Hippocampal formation (tissue), 2 donors: ENCODE data around the gene ARFRP1.
"Not testable (repeated sequence)": the region's sequence is repeated elsewhere in the genome, so short reads cannot be mapped to it uniquely, and the experiment has no call there.

Experiments used
- DNase-seq, 2 donors: peaks; one replicate each; lab custom pipeline; 2025; lab: John Stamatoyannopoulos, UW

The ARFRP1 gene

GRCh38 chr20:63732118-63733095 is 24.6 kb upstream of the ARFRP1 start:
- DNase-seq = no peak

- no peak for DNase-seq
Measured at GRCh38 chr20:63731410-63731809, 23.6 kb upstream of the ARFRP1 start.

- DNase-seq = not testable (repeated sequence)
Measured at GRCh38 chr20:63730189-63730733, 22.5 kb upstream of the ARFRP1 start.

GRCh38 chr20:63722967-63723622 is 15.3 kb upstream of the ARFRP1 start:
- not testable (repeated sequence) for DNase-seq

- no peak for DNase-seq
Measured at GRCh38 chr20:63718996-63719395, 11.2 kb upstream of the ARFRP1 start.

GRCh38 chr20:63714858-63715257 is 7.1 kb upstream of the ARFRP1 start:
- no peak for DNase-seq

- DNase-seq = no peak
Measured at GRCh38 chr20:63712191-63712590, 4.4 kb upstream of the ARFRP1 start.

GRCh38 chr20:63711085-63711645 is 3.4 kb upstream of the ARFRP1 start:
- no peak for DNase-seq

- DNase-seq = no peak
Measured at GRCh38 chr20:63709149-63709527, 1.4 kb upstream of the ARFRP1 start.

- DNase-seq = no peak
Measured at GRCh38 chr20:63708301-63709148, 749 bp upstream of the ARFRP1 start.

- DNase-seq = no peak
Measured at GRCh38 chr20:63706852-63707557, 771 bp downstream of the ARFRP1 start.

GRCh38 chr20:63706027-63706695 is 1.6 kb downstream of the ARFRP1 start:
- no peak for DNase-seq

GRCh38 chr20:63705232-63706026 is 2.3 kb downstream of the ARFRP1 start:
- DNase-seq = no peak

GRCh38 chr20:63704749-63705117 is 3.0 kb downstream of the ARFRP1 start:
- no peak for DNase-seq

- DNase-seq = no peak
Measured at GRCh38 chr20:63703976-63704748, 3.6 kb downstream of the ARFRP1 start.

GRCh38 chr20:63703471-63703975 is 4.3 kb downstream of the ARFRP1 start:
- no peak for DNase-seq

GRCh38 chr20:63702751-63703470 is 4.9 kb downstream of the ARFRP1 start:
- no peak for DNase-seq
